HFFc6 (cell line): ENCODE data around the gene EPHA6. TPM values are rescaled to one million over a fixed set of nuclear protein-coding genes. Genes with fewer than 3 reads are reported as not detected.
A peak's percentile ranks its signal among the peaks of the same experiment; 100 is the strongest.

Experiments used
- DNase-seq: peaks from one replicate; pipeline ENCODE4 v3.0.0-alpha.2; 2018
- H3K27ac Mint-ChIP-seq: 2 replicates; pipeline ENCODE4 v1.8.0; 2020; ENCODE audit warnings: mild to moderate bottlenecking, mixed read lengths
- H3K27me3 Mint-ChIP-seq: 2 replicates; pipeline ENCODE4 v1.8.0; 2021; ENCODE audit warnings: mild to moderate bottlenecking, moderate library complexity, mixed read lengths; ENCODE audit not compliant: insufficient read depth
- H3K36me3 Mint-ChIP-seq: 2 replicates; pipeline ENCODE4 v1.8.0; 2021; ENCODE audit warnings: low read depth, mixed read lengths
- H3K4me1 Mint-ChIP-seq: 2 replicates; pipeline ENCODE4 v1.8.0; 2020; ENCODE audit warnings: low read depth, mixed read lengths
- H3K4me3 Mint-ChIP-seq: 2 replicates; pipeline ENCODE4 v1.8.0; 2020; ENCODE audit warnings: mild to moderate bottlenecking, moderate library complexity, mixed read lengths
- H3K9me3 Mint-ChIP-seq: 2 replicates; pipeline ENCODE4 v1.8.0; 2020; ENCODE audit warnings: mild to moderate bottlenecking, mixed read lengths
- total RNA-seq, 6 experiments: library from RNA; stranded (reverse); fragmentation: NEBNext Ultra II Directional; extraction: Animal tissue kit (Norgen Biotek cat#: 25700); gene quantifications; 2 replicates in 1 of 6; 3 replicates in 5 of 6; pipeline ENCODE4 v1.2.3, GENCODE V29; 2021
- TF ChIP-seq, protein P1 (sequence below): fragments of 200-600 bp; sonication (generic); IDR thresholded peaks from 2 replicates; pipeline ENCODE4 v1.5.0; 2021; ENCODE audit warnings: antibody characterized with exemption, mild to moderate bottlenecking

Gene EPHA6
- total RNA-seq, 6 experiments from 2014 or later = not detected

DNA sequence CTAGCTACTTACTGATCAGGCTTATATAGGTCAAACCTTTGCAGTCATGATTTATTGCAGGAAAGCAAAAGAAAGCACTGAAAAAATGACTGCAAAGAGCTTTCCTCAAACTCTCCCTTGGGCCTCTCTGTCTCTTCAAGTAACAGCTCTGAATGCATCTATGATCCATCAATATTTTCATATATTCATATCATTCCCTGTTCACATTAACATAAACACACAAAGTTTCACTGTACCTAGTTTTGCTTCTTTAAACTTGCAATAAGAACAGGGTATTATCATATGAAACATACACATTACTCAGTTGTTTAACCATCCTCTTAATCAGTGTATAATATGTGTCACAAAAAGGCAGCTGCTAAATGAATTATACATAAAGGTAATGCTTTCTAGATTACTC is 842.2 kb downstream of the EPHA6 start:
- DNase-seq = no peak
- Mint-ChIP-seq H3K4me1 (no peaks in the 10 kb centered on the region), H3K4me3 (no peak overlapping the region), H3K9me3 (no peaks in the 10 kb centered on the region), H3K27ac (no peak overlapping the region), H3K27me3 (no peaks in the 10 kb centered on the region), H3K36me3 (no peaks in the 10 kb centered on the region)
- TF ChIP-seq, protein P1, sequence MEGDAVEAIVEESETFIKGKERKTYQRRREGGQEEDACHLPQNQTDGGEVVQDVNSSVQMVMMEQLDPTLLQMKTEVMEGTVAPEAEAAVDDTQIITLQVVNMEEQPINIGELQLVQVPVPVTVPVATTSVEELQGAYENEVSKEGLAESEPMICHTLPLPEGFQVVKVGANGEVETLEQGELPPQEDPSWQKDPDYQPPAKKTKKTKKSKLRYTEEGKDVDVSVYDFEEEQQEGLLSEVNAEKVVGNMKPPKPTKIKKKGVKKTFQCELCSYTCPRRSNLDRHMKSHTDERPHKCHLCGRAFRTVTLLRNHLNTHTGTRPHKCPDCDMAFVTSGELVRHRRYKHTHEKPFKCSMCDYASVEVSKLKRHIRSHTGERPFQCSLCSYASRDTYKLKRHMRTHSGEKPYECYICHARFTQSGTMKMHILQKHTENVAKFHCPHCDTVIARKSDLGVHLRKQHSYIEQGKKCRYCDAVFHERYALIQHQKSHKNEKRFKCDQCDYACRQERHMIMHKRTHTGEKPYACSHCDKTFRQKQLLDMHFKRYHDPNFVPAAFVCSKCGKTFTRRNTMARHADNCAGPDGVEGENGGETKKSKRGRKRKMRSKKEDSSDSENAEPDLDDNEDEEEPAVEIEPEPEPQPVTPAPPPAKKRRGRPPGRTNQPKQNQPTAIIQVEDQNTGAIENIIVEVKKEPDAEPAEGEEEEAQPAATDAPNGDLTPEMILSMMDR = no peak

DNA sequence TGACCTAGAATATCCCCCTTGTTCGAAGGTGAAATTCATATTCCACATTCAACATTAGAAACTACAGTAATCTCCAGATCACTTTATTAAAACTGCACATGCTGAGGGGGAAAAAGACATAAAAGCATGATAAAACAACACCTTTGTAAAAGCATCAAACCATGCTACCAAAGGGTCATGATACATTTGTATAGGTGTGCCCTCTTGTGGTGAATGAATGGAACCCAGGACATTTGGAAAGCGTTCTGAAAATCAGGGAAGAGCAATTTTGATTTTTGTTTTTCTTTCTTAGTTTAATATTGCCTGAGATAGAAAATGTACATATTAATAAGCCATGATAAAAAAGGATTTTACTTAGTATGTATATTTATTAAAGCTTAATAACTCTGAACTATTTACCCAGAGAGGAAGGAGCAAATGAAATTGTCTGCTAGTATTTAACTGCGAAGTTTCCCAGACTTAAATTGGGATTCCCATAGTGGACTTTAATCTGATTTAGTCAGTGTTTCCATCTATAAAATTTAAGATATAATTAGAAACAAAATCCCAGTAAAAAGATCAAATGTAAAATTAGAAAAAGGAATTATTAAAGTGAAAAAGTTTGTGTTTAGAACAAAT is 844.4 kb downstream of the EPHA6 start:
- H3K27ac Mint-ChIP-seq = no peak overlapping the region
- no peaks in the 10 kb centered on the region for H3K27me3 Mint-ChIP-seq
- no peaks in the 10 kb centered on the region for H3K9me3 Mint-ChIP-seq
- no peak overlapping the region for H3K4me3 Mint-ChIP-seq
- H3K4me1 Mint-ChIP-seq = no peaks in the 10 kb centered on the region
- no peaks in the 10 kb centered on the region for H3K36me3 Mint-ChIP-seq
- TF ChIP-seq, protein P1 = peak; percentile 77
- peak; percentile 2 for DNase-seq

DNA sequence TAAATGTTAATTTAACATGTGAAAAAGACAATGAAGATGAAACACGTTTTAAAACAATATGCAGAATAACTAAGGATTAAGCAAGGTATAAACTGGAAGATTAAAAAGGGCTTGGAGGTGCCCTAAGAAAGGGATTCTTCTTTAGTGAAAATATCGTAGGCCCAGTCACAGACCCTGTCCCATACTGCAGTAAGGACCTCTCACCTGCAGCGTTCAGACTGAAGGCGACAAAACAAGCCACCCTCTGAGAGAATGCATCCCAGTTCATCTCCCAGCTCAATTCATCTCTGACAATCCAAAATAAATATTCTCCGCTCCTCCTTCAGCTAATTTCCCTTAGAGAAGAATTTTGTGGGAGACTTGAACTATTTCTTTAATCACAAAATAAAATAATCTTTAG is 847.9 kb downstream of the EPHA6 start:
- no peak overlapping the region for H3K27ac Mint-ChIP-seq
- H3K9me3 Mint-ChIP-seq = no peaks in the 10 kb centered on the region
- no peak overlapping the region for H3K4me3 Mint-ChIP-seq
- H3K27me3 Mint-ChIP-seq = no peaks in the 10 kb centered on the region
- H3K4me1 Mint-ChIP-seq = no peaks in the 10 kb centered on the region
- H3K36me3 Mint-ChIP-seq = no peaks in the 10 kb centered on the region
- DNase-seq = no peak
- TF ChIP-seq, protein P1 = no peak

DNA sequence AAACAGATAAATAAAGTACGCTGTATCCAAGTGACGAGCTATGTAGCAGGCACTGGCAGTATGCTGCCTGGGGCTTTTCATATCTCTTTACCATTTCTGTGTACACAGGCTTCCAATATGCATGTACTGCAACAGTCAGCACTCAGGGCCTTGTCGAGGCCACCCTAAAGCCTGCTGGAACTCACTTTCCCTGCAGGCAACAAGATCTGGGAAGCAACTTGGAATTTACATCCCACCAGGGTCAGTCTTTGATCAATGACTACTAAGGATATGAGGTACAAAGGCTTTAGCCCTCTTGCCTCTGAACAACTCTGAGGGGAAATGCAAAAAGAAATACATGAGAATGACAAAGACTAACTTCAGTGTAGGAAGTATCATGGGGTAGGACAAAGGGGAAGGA is 848.4 kb downstream of the EPHA6 start:
- TF ChIP-seq, protein P1 = no peak
- no peak overlapping the region for H3K27ac Mint-ChIP-seq

DNA sequence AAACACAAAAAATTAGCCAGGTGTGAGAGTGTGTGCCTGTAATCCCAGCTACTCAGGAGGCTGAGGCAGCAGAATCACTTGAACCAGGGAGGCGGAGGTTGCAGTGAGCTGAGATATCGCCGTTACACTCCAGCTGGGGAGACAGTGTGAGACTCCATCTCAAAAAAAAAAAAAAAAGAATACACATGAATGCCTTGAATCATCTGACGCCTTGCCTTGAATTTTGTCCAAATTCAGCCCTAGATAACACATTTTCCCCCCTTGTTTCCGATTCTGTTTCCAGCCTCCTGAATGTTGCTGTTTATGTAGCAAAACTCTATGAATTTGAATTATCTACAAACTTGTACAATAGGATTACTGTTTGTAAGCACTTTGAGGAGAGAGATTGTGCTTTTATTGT is 851.5 kb downstream of the EPHA6 start:
- H3K9me3 Mint-ChIP-seq = peaks cover 6% of the 10 kb centered on the region

More for the DNA sequence above, 848.4 kb downstream of the EPHA6 start:
- no peaks in the 10 kb centered on the region for H3K9me3 Mint-ChIP-seq
- H3K4me1 Mint-ChIP-seq = no peaks in the 10 kb centered on the region
- H3K27me3 Mint-ChIP-seq = no peaks in the 10 kb centered on the region
- H3K4me3 Mint-ChIP-seq = no peak overlapping the region
- no peaks in the 10 kb centered on the region for H3K36me3 Mint-ChIP-seq
- DNase-seq = no peak

More for the DNA sequence above, 851.5 kb downstream of the EPHA6 start:
- Mint-ChIP-seq H3K36me3 (no peaks in the 10 kb centered on the region), H3K4me1 (no peaks in the 10 kb centered on the region), H3K4me3 (no peak overlapping the region), H3K27ac (no peak overlapping the region), H3K27me3 (no peaks in the 10 kb centered on the region)
- no peak for DNase-seq
- TF ChIP-seq, protein P1 = no peak
